Nucleus accumbens (tissue), 56 donors: Measurements from ENCODE around the gene RNU7-1.

ENCODE experiments used
- DNase-seq, 56 donors: peaks; one replicate each; lab custom pipeline; 2025; lab: John Stamatoyannopoulos, UW

RNU7-1 gene

DNA sequence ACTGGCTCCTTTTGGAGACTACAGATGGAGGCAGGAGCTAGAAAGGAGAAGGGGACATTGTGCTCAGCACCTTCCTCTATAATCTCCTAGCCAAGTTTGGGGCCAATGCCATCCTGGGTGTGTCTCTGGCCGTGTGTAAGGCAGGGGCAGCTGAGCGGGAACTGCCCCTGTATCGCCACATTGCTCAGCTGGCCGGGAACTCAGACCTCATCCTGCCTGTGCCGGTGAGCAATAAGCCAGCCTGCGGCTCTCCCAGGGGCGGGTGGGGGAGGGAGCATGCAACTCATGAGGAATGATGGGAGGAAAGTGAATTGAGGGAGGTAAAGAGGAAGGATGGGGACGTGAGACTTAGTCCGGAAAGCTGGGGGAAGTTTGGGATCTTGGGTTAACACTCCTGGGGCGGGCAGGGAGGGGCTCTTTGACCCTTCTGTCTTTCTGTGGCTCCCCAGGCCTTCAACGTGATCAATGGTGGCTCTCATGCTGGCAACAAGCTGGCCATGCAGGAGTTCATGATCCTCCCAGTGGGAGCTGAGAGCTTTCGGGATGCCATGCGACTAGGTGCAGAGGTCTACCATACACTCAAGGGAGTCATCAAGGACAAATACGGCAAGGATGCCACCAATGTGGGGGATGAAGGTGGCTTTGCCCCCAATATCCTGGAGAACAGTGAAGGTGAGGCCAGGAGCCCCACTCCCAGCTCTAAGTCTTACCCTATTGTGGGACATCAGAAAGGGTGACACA lies 26.0 kb upstream of the RNU7-1 start:
- no peak for DNase-seq

DNA sequence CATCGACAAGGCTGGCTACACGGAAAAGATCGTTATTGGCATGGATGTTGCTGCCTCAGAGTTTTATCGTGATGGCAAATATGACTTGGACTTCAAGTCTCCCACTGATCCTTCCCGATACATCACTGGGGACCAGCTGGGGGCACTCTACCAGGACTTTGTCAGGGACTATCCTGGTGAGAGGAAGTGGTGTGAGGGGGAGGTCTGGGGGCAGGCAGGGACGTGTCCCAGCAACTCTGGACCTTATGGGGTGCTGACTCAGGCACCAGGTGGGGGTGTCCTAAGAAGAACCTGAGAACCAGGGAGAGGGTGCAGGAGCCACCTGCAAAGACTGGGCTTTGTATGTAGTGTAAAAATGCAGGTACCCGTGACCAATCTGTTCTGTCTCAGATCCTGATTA lies 24.0 kb upstream of the RNU7-1 start:
- DNase-seq, result no peak

DNA sequence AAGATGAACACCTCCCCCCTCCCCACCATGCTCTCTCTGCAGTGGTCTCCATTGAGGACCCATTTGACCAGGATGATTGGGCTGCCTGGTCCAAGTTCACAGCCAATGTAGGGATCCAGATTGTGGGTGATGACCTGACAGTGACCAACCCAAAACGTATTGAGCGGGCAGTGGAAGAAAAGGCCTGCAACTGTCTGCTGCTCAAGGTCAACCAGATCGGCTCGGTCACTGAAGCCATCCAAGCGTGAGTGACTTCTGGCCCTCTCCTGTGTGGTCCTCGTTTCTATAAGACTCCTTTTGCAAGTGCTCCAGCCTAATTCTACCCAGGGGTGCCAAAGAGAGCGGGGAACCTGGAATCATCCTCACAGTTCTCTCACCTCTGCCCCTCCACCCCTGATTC lies 22.1 kb upstream of the RNU7-1 start:
- no peak for DNase-seq

DNA sequence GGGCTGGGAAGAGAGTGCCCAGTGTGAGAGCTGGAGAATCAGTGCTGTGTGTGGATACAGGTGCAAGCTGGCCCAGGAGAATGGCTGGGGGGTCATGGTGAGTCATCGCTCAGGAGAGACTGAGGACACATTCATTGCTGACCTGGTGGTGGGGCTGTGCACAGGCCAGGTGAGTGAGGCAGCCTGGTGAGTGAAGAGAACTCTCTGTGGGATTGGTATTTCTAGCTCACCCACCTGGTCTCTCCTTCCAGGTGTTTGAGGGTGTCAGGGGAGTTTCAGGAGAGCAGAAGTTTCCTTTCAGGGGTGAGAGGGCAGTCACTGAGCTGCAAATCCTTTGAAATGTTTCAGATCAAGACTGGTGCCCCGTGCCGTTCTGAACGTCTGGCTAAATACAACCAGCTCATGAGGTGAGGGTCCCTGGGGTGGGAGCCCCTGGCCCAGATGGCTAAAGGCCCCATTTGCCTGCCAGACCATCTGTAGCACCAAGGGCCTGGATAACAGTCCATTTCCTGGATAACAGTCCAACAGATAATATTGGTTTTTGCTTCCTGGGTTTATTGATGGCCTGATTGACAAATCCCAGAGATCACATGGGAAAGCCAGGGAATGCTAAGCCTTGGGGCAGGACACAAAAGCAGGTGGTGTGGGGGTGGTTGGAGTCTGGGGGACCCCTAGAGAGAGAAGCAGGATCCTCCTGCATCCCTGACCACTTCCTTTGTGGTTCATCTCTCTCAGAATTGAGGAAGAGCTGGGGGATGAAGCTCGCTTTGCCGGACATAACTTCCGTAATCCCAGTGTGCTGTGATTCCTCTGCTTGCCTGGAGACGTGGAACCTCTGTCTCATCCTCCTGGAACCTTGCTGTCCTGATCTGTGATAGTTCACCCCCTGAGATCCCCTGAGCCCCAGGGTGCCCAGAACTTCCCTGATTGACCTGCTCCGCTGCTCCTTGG lies 21.3 kb upstream of the RNU7-1 start:
- no peak for DNase-seq

DNA sequence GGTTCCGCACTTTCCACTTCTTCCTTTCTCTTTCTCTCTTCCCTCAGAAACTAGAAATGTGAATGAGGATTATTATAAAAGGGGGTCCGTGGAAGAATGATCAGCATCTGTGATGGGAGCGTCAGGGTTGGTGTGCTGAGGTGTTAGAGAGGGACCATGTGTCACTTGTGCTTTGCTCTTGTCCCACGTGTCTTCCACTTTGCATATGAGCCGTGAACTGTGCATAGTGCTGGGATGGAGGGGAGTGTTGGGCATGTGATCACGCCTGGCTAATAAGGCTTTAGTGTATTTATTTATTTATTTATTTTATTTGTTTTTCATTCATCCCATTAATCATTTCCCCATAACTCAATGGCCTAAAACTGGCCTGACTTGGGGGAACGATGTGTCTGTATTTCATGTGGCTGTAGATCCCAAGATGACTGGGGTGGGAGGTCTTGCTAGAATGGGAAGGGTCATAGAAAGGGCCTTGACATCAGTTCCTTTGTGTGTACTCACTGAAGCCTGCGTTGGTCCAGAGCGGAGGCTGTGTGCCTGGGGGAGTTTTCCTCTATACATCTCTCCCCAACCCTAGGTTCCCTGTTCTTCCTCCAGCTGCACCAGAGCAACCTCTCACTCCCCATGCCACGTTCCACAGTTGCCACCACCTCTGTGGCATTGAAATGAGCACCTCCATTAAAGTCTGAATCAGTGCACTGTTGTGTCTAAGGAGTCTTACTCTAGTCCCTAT lies 20.4 kb upstream of the RNU7-1 start:
- DNase-seq, result no peak

DNA sequence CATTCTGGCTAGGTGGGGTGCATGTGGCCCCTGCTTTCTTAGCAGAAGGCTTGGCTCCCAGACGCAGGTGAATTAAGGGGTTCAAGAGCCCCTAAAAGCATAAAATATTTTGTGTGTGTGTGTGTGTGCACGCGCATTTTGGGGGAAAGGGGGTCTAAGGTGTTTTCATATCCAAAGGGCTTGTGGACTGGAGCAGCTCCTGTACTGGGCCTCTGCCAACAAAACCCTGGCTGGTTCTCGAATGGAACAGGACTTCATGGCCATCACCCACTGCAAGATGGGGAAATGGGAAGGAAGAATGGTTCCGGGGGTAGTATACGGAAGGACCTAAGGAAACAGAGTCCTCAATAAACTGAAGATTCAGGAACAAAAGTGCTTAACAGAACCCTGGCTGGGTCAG lies 19.8 kb upstream of the RNU7-1 start:
- DNase-seq, result peak in 1 of 56 donors; percentile 45

DNA sequence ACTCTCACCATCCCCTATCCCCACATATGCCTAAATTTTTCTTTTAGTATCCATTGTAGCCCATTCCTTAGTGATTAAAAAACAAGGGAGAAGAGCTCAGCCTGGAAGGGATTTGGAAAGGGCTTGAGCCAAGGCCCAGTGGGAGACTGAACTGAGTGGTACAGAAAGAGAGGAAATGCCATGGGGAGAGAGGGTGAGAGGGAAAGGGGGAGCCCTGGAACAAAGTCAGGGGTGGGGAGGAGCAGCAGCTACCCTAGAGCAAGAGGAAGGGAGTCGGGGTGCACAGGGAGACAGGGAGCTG lies 18.4 kb upstream of the RNU7-1 start:
- peak in 5 of 56 donors; percentile 35 to 56 (median 41) for DNase-seq

DNA sequence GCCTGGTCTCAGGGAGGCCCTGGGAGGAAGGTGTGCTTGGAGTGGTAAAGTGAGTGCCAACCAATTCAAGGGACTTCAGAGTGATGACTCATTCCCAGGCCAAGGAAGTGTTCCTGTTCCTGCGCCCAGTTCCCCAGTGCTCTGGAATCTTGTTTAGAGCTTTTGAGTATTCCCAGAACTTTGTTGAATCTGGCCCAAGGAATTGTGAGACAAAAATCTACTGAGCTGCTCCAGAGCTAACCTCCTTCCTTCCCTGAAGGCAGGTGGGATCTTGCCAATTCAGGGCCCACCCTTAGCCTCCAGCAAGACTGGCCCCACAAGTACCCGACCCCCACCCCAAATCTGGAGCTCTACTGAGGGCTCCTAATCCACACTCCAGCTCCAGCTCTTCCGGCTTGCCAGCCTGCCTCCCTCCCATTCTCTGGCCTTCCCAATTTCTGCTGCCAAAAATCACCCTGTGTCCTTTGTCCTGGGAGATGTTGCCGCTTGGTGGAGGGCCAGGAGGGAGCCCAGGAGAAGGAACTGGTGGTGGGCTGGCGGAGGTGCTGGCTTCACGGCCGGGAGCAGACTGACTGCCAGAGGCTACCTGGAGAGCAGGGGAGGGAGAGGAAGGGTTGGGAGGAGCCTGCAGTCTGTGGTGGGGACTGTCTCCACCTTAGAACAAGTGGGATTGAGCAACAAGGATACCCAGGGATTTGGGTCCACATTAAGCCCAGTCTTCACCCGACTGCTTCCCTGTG lies 17.9 kb upstream of the RNU7-1 start:
- peak in 49 of 56 donors; percentile 25 to 81 (median 54) for DNase-seq

DNA sequence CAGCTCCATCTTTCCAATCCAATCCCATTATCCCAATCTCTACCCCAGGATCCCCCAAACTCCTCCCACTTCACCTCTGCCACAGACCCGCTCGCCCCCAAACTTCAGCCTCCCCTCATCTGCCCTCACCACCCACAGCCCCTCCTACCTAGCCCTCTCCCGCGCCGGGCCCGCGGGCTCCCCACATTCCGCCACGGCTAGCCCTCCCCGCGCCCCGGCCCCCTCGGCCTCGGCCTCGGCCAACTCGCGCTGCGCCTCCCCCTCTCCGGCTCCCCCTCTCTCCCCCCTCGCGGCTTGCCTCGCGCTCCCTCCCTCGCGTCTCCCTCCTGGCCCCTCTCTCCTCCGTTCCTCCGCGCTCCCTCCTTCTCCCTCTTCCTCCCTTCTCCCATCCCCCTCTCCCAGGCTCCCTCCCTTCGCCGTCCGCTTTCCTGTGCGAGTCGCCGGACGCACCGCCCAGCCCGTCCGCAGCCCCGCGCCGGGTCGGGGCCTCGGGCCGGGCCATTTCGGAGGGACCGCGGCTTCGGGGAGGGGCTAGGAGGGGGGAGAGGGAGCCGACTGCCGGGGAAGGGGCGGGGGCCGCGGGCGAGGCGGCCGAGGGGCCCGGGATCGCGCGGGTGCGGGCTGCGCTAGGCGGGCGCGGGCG lies 16.1 kb upstream of the RNU7-1 start, which contains the start of gene ATN1:
ATN1 (plus strand) TSS at position 581 of the 643 bp plus-strand sequence. CDS start 6,043 bp downstream, outside the sequence.
- peak in 54 of 56 donors; percentile 21 to 91 (median 77) for DNase-seq

DNA sequence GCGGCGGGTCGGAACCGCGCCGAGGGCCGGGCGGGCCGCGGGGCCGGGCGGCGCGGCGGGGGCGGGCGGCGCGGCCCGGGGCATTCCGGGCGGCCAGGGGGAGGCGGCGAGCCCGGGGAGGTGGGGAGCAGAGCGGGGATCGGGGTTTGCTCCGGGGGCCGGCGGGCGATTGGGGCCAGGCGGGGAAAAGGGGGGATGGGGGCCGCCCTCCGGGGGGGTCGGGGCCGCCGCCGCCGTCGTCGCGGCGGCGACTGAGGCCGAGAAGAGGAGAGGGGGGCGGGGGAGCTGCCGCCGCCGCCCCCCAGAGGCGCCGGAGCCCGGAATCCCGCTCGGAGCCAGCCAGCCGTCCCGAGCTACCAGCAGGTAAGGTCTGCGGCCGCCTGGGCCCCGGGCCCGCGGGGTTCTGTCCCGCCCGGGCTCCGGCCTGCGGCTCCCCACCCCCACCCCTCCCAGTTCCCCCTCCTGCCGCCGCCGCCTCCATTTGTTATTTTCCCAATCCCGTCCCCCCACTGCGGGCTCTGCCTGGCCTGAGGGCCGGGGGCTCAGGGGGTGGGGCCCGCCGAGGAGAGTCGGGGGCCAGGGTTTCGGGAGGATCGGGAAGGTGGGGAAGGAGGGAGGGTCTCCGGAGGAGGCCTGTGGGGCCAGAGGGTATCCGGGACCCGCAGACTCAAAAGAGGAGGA lies 15.5 kb upstream of the RNU7-1 start:
- peak in 12 of 56 donors; percentile 16 to 64 (median 43) for DNase-seq

DNA sequence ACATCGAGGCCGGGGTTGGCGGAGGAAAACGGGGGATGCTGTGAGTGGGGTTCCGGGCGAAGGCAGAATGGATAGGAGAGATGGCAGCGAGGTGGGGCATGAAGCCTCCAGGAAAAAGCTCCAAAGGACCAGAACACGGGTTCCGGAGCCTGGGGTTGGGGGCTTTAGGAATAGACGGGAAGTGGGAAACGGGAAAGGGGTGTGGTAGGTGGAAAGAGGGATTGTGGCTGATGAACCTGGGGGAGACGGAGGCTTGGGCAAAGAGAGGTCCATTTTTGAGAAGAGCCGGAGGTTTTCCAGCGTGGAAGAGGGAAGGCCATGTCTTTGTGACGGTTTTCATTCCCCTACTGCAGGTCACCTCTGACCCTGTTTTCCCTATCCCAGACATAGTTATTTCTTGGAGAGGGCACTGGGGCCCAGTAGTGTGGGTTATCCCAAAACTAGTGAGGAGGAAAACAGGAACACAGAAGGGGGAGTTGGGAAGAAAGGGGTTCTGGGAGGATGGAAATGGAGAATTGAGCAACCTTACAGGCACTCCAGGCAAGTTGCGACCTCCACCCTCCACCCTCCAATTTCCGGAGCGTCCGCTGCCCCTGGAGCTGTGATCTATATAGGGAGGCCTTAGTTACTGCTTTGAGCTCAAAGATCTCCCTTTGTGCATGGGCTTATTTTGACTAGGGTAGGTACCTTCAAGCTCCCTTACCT lies 14.8 kb upstream of the RNU7-1 start:
- peak in 6 of 56 donors; percentile 20 to 55 (median 42) for DNase-seq

DNA sequence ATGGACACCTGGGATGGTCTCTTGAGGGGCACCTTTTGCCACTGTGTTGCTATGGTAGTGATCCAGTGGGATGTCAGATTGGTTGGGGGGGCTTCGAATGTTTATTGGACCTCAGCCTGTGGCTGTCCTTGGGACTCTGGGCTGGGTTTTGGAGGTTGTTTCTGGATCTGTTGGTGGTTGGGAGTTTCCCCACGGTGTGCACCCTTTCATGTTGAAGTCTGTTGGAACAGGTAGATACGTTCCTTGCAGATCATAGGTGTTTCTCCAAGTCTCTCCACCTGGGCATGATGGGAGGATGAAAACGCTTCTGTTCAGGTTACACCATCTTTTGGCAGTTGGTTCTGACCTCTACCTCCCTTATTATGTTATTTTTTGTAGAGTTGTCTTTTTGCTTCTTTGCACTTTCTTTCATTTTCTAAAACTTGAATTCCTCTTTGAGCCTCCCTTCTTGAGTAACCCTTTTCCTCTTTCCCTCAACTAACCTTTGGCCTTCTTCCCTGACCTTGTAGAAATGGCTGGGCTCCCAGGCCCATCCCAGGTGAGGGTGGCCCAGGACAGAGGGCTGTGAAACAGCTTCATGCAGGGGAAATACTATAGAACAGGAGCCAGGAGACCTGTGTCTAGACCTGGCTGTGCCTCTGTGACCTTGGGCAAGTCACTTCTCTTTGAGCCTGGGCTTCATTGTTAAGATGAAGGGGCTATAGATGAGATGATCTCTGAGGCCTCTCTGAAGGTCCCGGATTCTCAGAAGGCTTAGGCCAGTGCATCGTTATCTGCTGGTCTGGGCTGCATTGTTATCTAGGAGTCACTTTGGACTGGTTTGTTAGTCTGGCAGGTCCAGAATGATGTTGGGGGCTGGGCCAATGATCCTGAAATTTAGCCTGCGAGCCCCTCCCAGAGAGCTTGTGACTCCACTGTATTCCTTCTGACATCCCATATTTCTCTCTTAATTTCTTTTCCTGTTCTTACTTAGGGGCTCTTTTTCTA lies 13.9 kb upstream of the RNU7-1 start:
- DNase-seq, result no peak

DNA sequence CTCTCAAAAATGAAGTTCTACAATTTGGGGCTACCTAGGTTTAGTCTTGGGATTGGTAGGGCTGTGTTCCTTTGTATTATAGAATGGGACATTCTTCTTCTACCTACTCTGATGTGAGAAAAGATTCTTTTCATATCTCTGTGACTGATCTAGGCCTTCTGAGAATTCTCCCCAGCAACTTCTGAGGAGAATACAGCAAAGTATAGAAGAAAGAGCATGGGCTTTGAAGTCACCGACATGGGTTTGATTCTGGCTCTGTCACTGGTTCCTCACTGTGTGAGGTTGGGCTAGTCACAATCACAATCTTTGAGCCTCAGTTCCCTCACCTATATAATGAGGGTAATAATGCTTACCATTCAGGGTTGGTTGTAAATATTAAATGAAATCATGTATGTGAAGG lies 10.8 kb upstream of the RNU7-1 start:
- DNase-seq, result no peak

DNA sequence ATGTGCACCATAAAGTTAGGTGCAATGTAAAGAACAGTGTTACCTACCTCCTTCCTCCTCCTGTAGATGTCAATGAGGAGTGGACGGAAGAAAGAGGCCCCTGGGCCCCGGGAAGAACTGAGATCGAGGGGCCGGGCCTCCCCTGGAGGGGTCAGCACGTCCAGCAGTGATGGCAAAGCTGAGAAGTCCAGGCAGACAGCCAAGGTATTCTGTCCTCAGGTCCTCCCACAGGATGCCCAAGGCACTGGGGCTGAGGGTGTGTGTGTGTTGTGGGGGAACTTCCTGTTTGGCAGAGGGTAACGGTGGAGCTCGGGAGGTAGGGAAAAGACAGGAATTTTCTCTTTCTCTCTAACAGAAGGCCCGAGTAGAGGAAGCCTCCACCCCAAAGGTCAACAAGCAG lies 9.5 kb upstream of the RNU7-1 start:
- no peak for DNase-seq

DNA sequence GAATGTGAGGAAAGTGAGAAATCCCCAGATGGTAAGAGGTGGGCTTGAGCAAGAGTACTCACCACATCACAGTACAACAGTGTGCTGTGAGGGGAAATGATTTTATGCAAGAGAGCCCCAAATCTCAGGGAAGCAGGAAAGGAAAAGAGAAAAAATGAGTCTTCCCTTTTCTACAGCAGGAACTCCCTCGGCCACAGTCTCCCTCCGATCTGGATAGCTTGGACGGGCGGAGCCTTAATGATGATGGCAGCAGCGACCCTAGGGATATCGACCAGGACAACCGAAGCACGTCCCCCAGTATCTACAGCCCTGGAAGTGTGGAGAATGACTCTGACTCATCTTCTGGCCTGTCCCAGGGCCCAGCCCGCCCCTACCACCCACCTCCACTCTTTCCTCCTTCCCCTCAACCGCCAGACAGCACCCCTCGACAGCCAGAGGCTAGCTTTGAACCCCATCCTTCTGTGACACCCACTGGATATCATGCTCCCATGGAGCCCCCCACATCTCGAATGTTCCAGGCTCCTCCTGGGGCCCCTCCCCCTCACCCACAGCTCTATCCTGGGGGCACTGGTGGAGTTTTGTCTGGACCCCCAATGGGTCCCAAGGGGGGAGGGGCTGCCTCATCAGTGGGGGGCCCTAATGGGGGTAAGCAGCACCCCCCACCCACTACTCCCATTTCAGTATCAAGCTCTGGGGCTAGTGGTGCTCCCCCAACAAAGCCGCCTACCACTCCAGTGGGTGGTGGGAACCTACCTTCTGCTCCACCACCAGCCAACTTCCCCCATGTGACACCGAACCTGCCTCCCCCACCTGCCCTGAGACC lies 8.0 kb upstream of the RNU7-1 start:
- DNase-seq, result no peak

DNA sequence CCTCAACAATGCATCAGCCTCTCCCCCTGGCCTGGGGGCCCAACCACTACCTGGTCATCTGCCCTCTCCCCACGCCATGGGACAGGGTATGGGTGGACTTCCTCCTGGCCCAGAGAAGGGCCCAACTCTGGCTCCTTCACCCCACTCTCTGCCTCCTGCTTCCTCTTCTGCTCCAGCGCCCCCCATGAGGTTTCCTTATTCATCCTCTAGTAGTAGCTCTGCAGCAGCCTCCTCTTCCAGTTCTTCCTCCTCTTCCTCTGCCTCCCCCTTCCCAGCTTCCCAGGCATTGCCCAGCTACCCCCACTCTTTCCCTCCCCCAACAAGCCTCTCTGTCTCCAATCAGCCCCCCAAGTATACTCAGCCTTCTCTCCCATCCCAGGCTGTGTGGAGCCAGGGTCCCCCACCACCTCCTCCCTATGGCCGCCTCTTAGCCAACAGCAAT lies 7.4 kb upstream of the RNU7-1 start:
- no peak for DNase-seq
